LNCaP clone FGC (cell line): ENCODE measurements around the gene YPEL5.
A peak's percentile ranks its signal among the peaks of the same experiment; 100 is the strongest.

ENCODE experiments used
- DNase-seq: peaks from one replicate; pipeline ENCODE4 v3.0.0-alpha.2; 2011; ENCODE audit warnings: low read depth
- H3K4me3 ChIP-seq: 2 replicates; pipeline ENCODE4 v1.5.1; 2011; ENCODE audit warnings: mild to moderate bottlenecking, low read depth, low read length, control low read depth
- CTCF ChIP-seq: IDR thresholded peaks from 2 replicates; pipeline ENCODE4 v1.5.1; 2012; ENCODE audit warnings: mild to moderate bottlenecking; ENCODE audit not compliant: control insufficient read depth, insufficient read depth; ENCODE audit errors: extremely low read depth

YPEL5 gene

GRCh38 chr2:30164131-30164925, 17.5 kb downstream of the YPEL5 start:
- no peak for DNase-seq
- no peak overlapping the region for H3K4me3 ChIP-seq
- TF ChIP-seq CTCF: no peak

GRCh38 chr2:30165050-30165520, 18.3 kb downstream of the YPEL5 start:
- H3K4me3 ChIP-seq: no peak overlapping the region
- TF ChIP-seq CTCF: peak; percentile 80
- DNase-seq: peak; percentile 87

DNA sequence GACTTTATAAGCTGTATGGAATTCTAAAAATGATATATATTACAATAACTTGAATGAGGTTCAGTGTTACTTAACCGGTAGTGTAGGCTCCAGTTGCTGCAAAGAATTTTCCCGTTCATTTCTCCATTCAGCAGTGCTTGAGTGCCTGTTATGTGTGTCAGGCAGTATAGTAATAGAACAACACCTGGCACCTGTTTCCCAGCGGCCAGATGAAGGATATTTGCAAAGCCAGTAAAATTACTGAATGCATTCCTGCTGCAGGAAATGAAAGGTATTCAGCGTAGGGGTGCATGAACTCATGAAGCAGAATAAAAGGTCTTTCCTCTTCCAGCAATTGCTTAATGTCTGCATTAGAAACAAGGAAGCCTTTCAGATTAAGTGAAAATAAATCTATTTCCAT, 18.8 kb downstream of the YPEL5 start:
- DNase-seq: no peak
- no peak for TF ChIP-seq CTCF
- H3K4me3 ChIP-seq: no peak overlapping the region

- TF ChIP-seq CTCF: no peak
- no peak for DNase-seq
- no peak overlapping the region for H3K4me3 ChIP-seq
Observed at GRCh38 chr2:30172627-30173026, 25.8 kb downstream of the YPEL5 start.

GRCh38 chr2:30177440-30177839, 30.6 kb downstream of the YPEL5 start:
- DNase-seq: no peak
- no peak overlapping the region for H3K4me3 ChIP-seq
- TF ChIP-seq CTCF: no peak

GRCh38 chr2:30177956-30178355, 31.1 kb downstream of the YPEL5 start:
- no peak for DNase-seq
- H3K4me3 ChIP-seq: no peak overlapping the region
- no peak for TF ChIP-seq CTCF
